Measurements from ENCODE around the gene GGPS1. TPM values are rescaled to one million over a fixed set of nuclear protein-coding genes. Genes with fewer than 3 reads are reported as not detected.

GGPS1 gene
- total RNA-seq, 1 donor: 22.4 TPM

GRCh38 chr1:235341334-235341733 is 13.0 kb downstream of the GGPS1 start:
- Histone ChIP-seq H3K4me1 (ENCODE audit: insufficient read depth, low read length) (no peaks in the 10 kb centered on the region), H2AFZ (ENCODE audit: low read length) (no peak overlapping the region), H3K27ac (ENCODE audit: low read depth, low read length) (no peak overlapping the region), H3K79me2 (ENCODE audit: insufficient read depth, low read length) (peaks cover 5% of the 10 kb centered on the region), H3K9me3 (ENCODE audit: low read depth, low read length) (no peaks in the 10 kb centered on the region), H3K36me3 (ENCODE audit: insufficient read depth, low read length) (peaks cover 31% of the 10 kb centered on the region), H3K4me2 (ENCODE audit: insufficient read depth, low read length) (no peak overlapping the region), H3K4me3 (ENCODE audit: insufficient read depth, low read length) (no peak overlapping the region), H3K27me3 (ENCODE audit: insufficient read depth, low read length) (no peaks in the 10 kb centered on the region), H4K20me1 (ENCODE audit: insufficient read depth, low read length) (no peaks in the 10 kb centered on the region)
- no peak for DNase-seq (ENCODE audit: insufficient read length, low spot score, missing footprints)
- TF ChIP-seq, protein P1, sequence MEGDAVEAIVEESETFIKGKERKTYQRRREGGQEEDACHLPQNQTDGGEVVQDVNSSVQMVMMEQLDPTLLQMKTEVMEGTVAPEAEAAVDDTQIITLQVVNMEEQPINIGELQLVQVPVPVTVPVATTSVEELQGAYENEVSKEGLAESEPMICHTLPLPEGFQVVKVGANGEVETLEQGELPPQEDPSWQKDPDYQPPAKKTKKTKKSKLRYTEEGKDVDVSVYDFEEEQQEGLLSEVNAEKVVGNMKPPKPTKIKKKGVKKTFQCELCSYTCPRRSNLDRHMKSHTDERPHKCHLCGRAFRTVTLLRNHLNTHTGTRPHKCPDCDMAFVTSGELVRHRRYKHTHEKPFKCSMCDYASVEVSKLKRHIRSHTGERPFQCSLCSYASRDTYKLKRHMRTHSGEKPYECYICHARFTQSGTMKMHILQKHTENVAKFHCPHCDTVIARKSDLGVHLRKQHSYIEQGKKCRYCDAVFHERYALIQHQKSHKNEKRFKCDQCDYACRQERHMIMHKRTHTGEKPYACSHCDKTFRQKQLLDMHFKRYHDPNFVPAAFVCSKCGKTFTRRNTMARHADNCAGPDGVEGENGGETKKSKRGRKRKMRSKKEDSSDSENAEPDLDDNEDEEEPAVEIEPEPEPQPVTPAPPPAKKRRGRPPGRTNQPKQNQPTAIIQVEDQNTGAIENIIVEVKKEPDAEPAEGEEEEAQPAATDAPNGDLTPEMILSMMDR (IDR thresholded peaks at IDR 0.05; ENCODE audit: extremely low read depth, low read depth, low read length): no peak

GRCh38 chr1:235342039-235342438 is 13.7 kb downstream of the GGPS1 start:
- H3K27me3 ChIP-seq (ENCODE audit: insufficient read depth, low read length): no peaks in the 10 kb centered on the region
- no peak overlapping the region for H3K4me2 ChIP-seq (ENCODE audit: insufficient read depth, low read length)
- H3K27ac ChIP-seq (ENCODE audit: low read depth, low read length): no peak overlapping the region
- TF ChIP-seq, protein P1 (IDR thresholded peaks at IDR 0.05; ENCODE audit: extremely low read depth, low read depth, low read length): no peak
- H3K9me3 ChIP-seq (ENCODE audit: low read depth, low read length): no peaks in the 10 kb centered on the region
- no peaks in the 10 kb centered on the region for H3K4me1 ChIP-seq (ENCODE audit: insufficient read depth, low read length)
- H3K36me3 ChIP-seq (ENCODE audit: insufficient read depth, low read length): peaks cover 24% of the 10 kb centered on the region
- H3K79me2 ChIP-seq (ENCODE audit: insufficient read depth, low read length): no peaks in the 10 kb centered on the region
- no peak for DNase-seq (ENCODE audit: insufficient read length, low spot score, missing footprints)
- H2AFZ ChIP-seq (ENCODE audit: low read length): no peak overlapping the region
- no peaks in the 10 kb centered on the region for H4K20me1 ChIP-seq (ENCODE audit: insufficient read depth, low read length)
- H3K4me3 ChIP-seq (ENCODE audit: insufficient read depth, low read length): no peak overlapping the region

- Histone ChIP-seq H3K4me3 (ENCODE audit: insufficient read depth, low read length) (no peak overlapping the region), H3K9me3 (ENCODE audit: low read depth, low read length) (no peaks in the 10 kb centered on the region), H3K27me3 (ENCODE audit: insufficient read depth, low read length) (no peaks in the 10 kb centered on the region), H2AFZ (ENCODE audit: low read length) (no peak overlapping the region), H3K79me2 (ENCODE audit: insufficient read depth, low read length) (no peaks in the 10 kb centered on the region), H3K4me1 (ENCODE audit: insufficient read depth, low read length) (no peaks in the 10 kb centered on the region), H4K20me1 (ENCODE audit: insufficient read depth, low read length) (no peaks in the 10 kb centered on the region), H3K27ac (ENCODE audit: low read depth, low read length) (no peak overlapping the region), H3K36me3 (ENCODE audit: insufficient read depth, low read length) (peaks cover 23% of the 10 kb centered on the region), H3K4me2 (ENCODE audit: insufficient read depth, low read length) (no peak overlapping the region)
- no peak for DNase-seq (ENCODE audit: insufficient read length, low spot score, missing footprints)
- TF ChIP-seq, protein P1 (IDR thresholded peaks at IDR 0.05; ENCODE audit: extremely low read depth, low read depth, low read length): no peak
Measured at GRCh38 chr1:235342471-235342870, 14.1 kb downstream of the GGPS1 start.

DNA sequence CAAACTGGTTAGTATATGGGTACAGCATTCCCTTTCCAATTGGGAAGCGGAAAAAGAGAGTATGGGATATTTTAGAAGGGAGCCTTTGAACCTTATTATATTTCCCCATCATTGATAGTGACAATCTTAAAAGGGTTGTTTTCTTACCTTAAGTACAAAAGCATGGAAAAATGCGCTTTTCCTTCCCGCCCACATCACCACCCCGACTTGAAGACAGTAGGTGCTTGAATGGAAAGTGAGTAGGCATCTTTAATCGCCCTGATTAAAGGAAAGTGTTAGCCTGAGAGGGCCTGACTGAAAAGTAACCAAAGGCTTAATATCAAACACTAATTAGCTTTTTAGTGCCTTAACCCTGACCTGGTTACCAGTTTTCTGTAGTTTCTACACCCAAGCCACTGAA is 15.4 kb downstream of the GGPS1 start:
- H3K27me3 ChIP-seq (ENCODE audit: insufficient read depth, low read length): no peaks in the 10 kb centered on the region
- no peaks in the 10 kb centered on the region for H3K79me2 ChIP-seq (ENCODE audit: insufficient read depth, low read length)
- no peak overlapping the region for H3K4me3 ChIP-seq (ENCODE audit: insufficient read depth, low read length)
- H3K4me1 ChIP-seq (ENCODE audit: insufficient read depth, low read length): no peaks in the 10 kb centered on the region
- no peak overlapping the region for H2AFZ ChIP-seq (ENCODE audit: low read length)
- peaks cover 11% of the 10 kb centered on the region for H3K36me3 ChIP-seq (ENCODE audit: insufficient read depth, low read length)
- TF ChIP-seq, protein P1 (IDR thresholded peaks at IDR 0.05; ENCODE audit: extremely low read depth, low read depth, low read length): no peak
- no peaks in the 10 kb centered on the region for H4K20me1 ChIP-seq (ENCODE audit: insufficient read depth, low read length)
- no peak overlapping the region for H3K4me2 ChIP-seq (ENCODE audit: insufficient read depth, low read length)
- no peak overlapping the region for H3K27ac ChIP-seq (ENCODE audit: low read depth, low read length)
- no peak for DNase-seq (ENCODE audit: insufficient read length, low spot score, missing footprints)
- H3K9me3 ChIP-seq (ENCODE audit: low read depth, low read length): no peaks in the 10 kb centered on the region

Data from osteoblast (primary cell).